Right cardiac atrium (tissue), 5 donors: ENCODE data around the gene PLCB3. TPM values are rescaled to one million over a fixed set of nuclear protein-coding genes. Genes with fewer than 3 reads are reported as not detected.

Experiments used
- ATAC-seq, 2 donors: fragments of 200-7000 bp; cut with Tn5 transposase; one replicate each; pipeline versions ENCODE4 v1.8.0 to v1.9.1; 2020; ENCODE audit warnings: moderate library complexity in 2 of 2, mild to moderate bottlenecking in 1 of 2
- DNase-seq, 3 donors: peaks; one replicate each; pipeline ENCODE4 v3.0.0-alpha.2; 2020
- H3K27ac ChIP-seq: one replicate; pipeline ENCODE4 v1.5.1; 2013; ENCODE audit warnings: mild to moderate bottlenecking, low read length, control low read depth, moderate library complexity
- H3K27me3 ChIP-seq: one replicate; pipeline ENCODE4 v1.6.1; 2013; ENCODE audit not compliant: control insufficient read depth, insufficient read depth
- H3K4me1 ChIP-seq: one replicate; pipeline ENCODE4 v1.6.1; 2013; ENCODE audit warnings: low read length; ENCODE audit not compliant: control insufficient read depth, insufficient read depth
- H3K4me3 ChIP-seq: one replicate; pipeline ENCODE4 v1.5.1; 2013; ENCODE audit warnings: low read length, control low read depth
- H3K9me3 ChIP-seq: one replicate; pipeline ENCODE4 v1.6.1; 2013; ENCODE audit warnings: low read length; ENCODE audit not compliant: control insufficient read depth
- WGBS: extraction: QIAGEN DNeasy Blood & Tissue Kit; methylation state at CpG from one replicate; pipeline ENCODE4 v1.1.7; 2013; 5-methylcytosine and 5-hydroxymethylcytosine counted together
- intact Hi-C, 4 donors: fragments of 100-400 bp; cut with DNase I; formaldehyde crosslinking; loops; one replicate each; pipeline versions ENCODE4 v1.11.0 to v1.14.0; 2022 to 2023
- polyA plus RNA-seq: library from polyadenylated mRNA; stranded (reverse); fragments of 200-250 nt; gene quantifications from one replicate; pipeline ENCODE4 v1.2.3, GENCODE V29; 2013
- total RNA-seq, 4 donors: library from RNA; stranded (reverse); fragmentation: NEBNext Ultra II Directional; extraction: Animal tissue kit (Norgen Biotek cat#: 25700); gene quantifications; one replicate each; pipeline ENCODE4 v1.2.1, GENCODE V29; 2021
- donor health status: healthy with polysubstance abuse.
- donor health status: DM: no; HTN: yes; CAD: no.
- donor health status: DM: no; HTN: no; CAD: no.
- donor health status: DM: no; HTN: yes; CAD: no; lungs with severe emphysema.
- donor health status: DM: yes; HTN: yes; CAD: no.

Gene PLCB3
- total and polyA plus RNA-seq, 5 donors, result 7.9 to 14.2 (median 13.6) TPM

DNA sequence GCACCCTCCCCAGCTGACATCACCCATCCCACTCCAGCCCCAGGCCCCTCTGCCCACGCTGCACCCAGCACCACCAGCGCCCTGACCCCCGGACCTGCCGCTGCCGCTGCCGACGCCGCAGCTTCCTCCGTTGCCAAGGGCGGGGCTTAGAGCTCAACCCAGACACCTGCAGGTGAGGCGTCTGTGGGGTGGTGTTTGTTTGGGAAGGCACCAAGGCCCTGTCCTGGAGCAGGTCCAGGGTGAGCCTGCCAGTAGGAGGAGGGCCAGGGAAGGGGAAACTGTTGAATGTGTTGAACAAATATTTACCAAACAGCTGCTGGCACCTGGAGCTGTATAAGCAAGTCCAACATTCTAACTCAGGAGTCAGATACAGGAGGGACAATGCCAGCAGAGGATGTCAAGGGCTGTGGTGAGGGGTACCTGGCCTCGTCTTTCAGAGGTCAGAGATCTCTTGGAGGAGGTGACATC lies 13.8 kb upstream of the PLCB3 start:
- Histone ChIP-seq H3K27ac (no peak overlapping the region), H3K4me3 (no peak overlapping the region), H3K4me1 (peaks cover 6% of the 10 kb centered on the region), H3K27me3 (no peaks in the 10 kb centered on the region), H3K9me3 (no peaks in the 10 kb centered on the region)
- ATAC-seq, result no peak
- 77% methylated on average over 12 of the region's 12 CpGs for WGBS
- DNase-seq, result peak in 2 of 3 donors; percentile 58 to 66
- intact Hi-C loops, result loop anchor here in 1 of 4 donors (5.0 kb wide), 1 partner anchor 65 kb away; the partner anchor contains the start of gene CATSPERZ

DNA sequence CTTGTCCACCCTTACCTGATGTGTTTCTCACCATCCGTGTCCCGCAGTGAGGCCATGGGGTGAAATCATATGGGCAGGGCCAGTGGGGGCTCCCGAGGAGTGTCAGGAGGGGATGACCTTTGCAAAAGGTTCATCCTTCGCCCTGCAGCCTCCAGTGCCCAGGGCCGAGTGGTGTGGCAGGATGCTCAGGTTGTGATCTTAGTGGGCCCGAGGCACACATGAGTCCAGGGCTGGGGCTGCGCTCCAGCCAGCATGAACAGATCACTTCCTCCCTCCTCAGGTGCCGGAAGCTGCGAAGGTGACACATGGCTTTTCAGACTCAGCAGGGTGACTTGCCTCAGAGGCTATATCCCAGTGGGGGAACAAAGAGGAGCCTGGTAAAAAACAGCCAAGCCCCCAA lies 13.3 kb upstream of the PLCB3 start:
- Histone ChIP-seq H3K9me3 (no peaks in the 10 kb centered on the region), H3K27me3 (no peaks in the 10 kb centered on the region), H3K4me3 (no peak overlapping the region), H3K27ac (no peak overlapping the region), H3K4me1 (peaks cover 7% of the 10 kb centered on the region)
- ATAC-seq (no peak), DNase-seq (peak in 2 of 3 donors; percentile 46 to 50)
- intact Hi-C loops, result loop anchor here in 1 of 4 donors (5.0 kb wide), 1 partner anchor 64 kb away; the partner anchor contains the start of gene CATSPERZ
- WGBS, result 89% methylated on average over 9 of the region's 9 CpGs

DNA sequence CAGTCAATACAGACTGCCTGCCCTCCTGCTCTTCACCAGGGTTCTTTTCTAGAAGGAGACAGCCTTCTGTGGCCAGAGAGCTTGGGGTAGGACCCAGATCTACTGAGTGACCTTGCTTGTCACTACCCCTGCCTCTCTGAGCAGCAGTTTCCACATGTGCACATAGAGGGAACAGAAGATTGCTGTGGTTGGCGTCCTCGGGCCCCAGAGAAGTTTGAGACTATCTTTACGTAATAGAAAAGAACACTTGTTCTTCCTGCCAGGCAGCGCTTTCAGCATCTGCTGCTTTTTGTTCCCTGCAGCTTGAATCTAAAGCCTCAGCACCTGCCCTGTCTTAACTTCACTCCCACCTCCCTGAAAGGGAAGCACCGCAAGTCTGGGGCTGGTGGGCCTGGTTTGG lies 12.3 kb upstream of the PLCB3 start:
- WGBS, result 77% methylated on average over 5 of the region's 5 CpGs
- Histone ChIP-seq H3K9me3 (no peaks in the 10 kb centered on the region), H3K4me3 (no peak overlapping the region), H3K4me1 (peaks cover 7% of the 10 kb centered on the region), H3K27me3 (no peaks in the 10 kb centered on the region), H3K27ac (no peak overlapping the region)
- DNase-seq, result peak in 1 of 3 donors; percentile 48
- no peak for ATAC-seq
- intact Hi-C loops, result loop anchor here in 1 of 4 donors (5.0 kb wide), 1 partner anchor 63 kb away; the partner anchor contains the start of gene CATSPERZ

DNA sequence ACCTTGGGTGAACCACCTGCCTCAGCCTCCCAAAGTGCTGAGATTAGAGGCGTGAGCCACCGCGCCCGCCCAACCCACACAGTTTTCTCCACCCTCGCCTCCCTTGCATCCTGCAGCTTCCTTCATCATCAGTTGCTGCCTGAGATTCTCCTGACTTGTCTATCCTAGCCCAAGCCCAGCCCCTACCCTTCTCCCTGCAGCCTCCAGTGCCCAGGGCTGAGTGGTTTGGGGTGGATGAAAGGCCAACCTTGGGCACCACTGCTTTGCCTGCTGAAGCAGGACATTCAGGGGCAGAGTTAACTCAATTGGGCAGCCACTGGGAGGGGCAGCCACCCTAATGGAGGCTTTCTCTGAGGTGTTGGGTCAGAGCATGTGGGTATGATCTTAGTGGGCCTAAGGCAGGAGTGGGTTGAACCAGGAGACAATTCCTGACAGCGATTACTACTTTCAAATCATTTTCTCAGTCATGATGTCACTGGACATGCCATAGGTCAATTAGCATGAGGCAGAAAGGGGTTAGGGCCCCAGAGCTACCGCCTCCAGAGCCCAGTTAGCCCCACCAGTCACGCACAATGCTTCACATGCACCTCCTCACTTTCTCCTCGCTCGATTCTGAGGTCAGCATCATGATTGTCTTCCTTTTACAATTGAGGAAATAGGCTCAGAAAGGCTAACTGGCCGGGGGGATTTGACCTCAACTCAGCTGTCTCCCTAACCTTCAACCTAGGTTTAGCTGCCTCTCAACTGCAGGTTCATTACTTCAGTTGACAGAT lies 11.5 kb upstream of the PLCB3 start:
- H3K27ac ChIP-seq, result peak overlapping the region; percentile 89
- no peaks in the 10 kb centered on the region for H3K27me3 ChIP-seq
- DNase-seq (peak in 2 of 3 donors; percentile 55 to 62), ATAC-seq (no peak)
- no peaks in the 10 kb centered on the region for H3K9me3 ChIP-seq
- 83% methylated on average over 11 of the region's 11 CpGs for WGBS
- intact Hi-C loops, result loop anchor here in 1 of 4 donors (5.0 kb wide), 1 partner anchor 62 kb away; the partner anchor contains the start of gene CATSPERZ
- peaks cover 7% of the 10 kb centered on the region for H3K4me1 ChIP-seq
- H3K4me3 ChIP-seq, result peak overlapping the region; percentile 49

DNA sequence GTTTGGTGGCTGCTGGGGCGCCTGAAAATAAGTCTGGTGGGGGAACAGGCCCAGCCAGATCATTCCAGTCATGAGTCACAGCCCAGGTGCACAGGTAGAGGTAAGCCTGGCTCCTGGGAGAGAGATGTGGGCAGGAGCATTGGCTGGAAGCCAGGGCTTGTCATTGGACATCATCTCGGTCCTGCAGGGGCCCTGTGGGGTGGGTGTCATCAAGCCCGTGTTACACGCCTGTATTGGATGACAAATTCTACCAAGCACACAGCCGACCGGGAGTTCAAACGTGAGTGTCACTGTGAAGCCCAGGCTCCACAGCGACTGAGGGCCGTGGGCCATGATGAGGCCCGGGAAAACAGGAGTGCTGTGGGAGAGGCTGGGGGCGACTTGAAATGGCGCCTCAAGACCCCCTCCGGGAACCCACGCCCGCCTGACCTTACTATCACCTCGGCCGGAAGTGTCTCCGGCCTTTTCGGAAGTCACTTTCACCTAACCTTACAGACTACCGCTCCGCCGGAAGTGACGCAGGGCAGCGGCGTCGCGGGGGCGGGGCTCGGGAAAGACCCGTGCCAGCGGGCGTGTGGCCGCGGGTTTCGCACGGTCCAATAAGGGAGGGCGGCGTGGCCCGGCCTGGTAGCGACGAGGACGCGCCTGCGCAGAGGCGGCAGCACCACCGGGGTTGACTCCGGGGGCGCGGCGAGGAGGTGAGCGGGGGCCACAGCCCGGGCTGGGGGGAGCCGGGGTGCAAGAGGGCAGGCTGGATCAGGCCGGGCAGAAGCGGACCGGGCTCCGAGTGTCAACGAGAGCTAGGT lies 10.7 kb upstream of the PLCB3 start, which contains the start of gene FKBP2:
Gene FKBP2, plus strand, starts transcription at position 661 of the 806 bp plus-strand sequence. CDS start 1,293 bp downstream, outside the sequence.
- H3K9me3 ChIP-seq, result no peaks in the 10 kb centered on the region
- 2% methylated on average over 58 of the region's 58 CpGs for WGBS
- intact Hi-C loops, result no loop called here
- H3K4me3 ChIP-seq, result peak within 1 kb of the TSS; percentile 81
- no peaks in the 10 kb centered on the region for H3K27me3 ChIP-seq
- peak within 1 kb of the TSS; percentile 89 for H3K27ac ChIP-seq
- ATAC-seq (peak; percentile 79 to 81), DNase-seq (peak; percentile 98 to 99 (median 99))
- H3K4me1 ChIP-seq, result peaks cover 7% of the 10 kb centered on the region

DNA sequence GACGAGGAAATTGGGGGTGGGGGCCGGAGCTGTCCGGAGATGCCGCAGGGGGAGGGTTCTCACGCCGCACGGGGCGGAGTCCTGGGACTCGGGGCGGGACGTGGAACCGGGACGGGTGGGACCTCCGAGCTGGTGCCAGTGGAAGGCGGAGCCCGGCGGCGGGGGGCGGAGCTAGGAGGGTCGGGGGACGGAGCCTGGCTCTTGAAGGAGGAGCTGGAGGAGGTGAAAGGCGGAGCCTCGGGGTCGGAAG lies 10.2 kb upstream of the PLCB3 start:
- ATAC-seq (peak; percentile 88 to 91), DNase-seq (peak; percentile 100)
- peak overlapping the region; percentile 49 for H3K4me3 ChIP-seq
- H3K4me1 ChIP-seq, result peaks cover 7% of the 10 kb centered on the region
- H3K9me3 ChIP-seq, result no peaks in the 10 kb centered on the region
- WGBS, result under 1% methylated on average over 24 of the region's 24 CpGs
- H3K27me3 ChIP-seq, result no peaks in the 10 kb centered on the region
- peak overlapping the region; percentile 89 for H3K27ac ChIP-seq
- intact Hi-C loops, result no loop called here

DNA sequence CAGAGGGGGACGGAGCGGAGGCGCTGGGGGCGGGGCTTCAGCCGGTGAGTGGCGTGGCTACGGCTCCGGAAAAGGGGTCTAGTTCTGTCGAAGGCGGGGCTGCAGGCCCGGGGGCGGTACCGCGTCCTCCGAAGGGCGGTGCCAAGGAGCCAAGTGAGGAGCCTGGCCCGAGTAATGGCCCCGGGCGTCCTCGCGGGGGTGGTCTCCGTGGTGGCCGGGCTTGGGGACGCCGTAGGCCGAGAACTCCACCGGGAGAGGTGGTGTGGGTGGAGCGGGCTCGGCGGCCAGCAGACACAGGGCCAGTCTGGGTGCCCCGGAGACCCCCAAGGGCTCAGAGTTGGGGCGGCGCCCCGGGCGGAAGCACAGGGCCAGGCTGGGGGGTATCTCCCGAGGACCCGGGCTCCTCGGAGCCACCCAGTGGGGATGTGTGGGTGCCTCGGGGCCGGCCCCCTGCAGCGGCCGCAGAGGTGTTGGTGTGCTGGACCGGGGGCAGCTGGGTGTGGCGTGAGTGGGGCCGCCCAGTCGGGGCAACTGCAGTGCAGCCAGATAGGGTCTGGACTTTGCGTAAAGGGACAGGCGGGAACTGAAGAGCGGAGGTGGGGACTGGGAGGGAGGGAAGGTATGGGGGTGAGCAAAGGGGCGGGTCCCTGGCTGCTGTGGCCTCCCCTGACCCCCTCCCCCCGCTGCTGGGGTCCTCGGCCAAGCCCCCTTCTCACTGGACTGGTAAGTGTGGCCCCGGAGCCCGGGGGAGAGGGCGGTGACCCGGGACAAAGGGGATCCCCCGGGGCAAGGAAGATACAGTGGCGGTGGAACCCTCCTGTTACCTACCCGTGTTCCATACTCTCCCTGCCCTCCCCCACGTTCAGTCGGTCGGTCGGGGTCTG lies 9.6 kb upstream of the PLCB3 start:
- WGBS, result under 1% methylated on average over 63 of the region's 63 CpGs
- intact Hi-C loops, result no loop called here
- Histone ChIP-seq H3K4me3 (peak overlapping the region; percentile 81), H3K4me1 (peaks cover 7% of the 10 kb centered on the region), H3K9me3 (no peaks in the 10 kb centered on the region), H3K27ac (peak overlapping the region; percentile 59), H3K27me3 (no peaks in the 10 kb centered on the region)
- ATAC-seq (peak; percentile 5 to 29), DNase-seq (peak in 1 of 3 donors; percentile 72)

DNA sequence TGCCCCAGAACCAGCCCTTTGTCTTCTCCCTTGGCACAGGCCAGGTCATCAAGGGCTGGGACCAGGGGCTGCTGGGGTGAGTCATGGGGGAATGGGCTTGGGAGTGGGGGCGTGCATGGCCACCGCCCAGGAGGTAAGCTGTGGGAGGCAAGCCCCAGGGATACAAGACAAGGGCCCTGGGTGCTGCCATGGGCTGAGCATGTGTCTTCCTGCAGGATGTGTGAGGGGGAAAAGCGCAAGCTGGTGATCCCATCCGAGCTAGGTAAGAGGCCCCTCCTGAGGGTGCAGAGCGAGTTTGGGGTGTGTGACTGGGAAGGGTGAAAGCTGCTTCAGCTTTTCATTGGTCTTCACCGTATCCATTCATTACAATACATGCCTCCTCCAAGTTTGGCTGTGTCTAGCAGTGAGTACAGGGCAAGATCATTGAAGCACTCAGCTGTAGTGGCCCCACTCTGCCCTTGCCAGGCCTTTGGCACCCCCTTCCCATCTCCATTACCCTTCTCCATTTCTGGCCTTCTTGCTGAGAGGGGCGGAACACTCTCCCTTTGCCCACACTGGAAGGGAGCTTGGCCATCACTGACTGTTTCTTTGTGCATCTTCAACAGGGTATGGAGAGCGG lies 8.0 kb upstream of the PLCB3 start:
- no peak overlapping the region for H3K4me3 ChIP-seq
- no peak for ATAC-seq

DNA sequence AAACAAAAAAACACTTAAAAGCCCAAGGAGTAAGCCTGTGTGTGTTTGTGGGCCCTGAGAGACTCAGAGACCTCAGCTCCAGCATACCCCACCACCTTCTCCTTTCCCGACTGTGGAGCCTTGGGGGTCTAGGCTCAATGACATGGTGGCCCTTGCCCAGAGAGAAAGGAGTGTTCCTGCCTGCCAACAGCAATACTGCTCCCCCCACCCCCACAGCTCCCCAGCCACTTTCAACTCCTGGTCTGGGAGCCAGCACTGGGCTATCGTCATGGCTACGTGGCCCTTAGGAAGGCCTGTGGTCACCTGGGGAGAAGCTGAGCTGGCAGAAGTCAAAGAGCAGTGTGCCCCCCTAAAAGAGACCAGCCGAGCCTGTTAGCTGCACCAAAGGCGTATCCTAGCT lies 7.2 kb upstream of the PLCB3 start:
- Histone ChIP-seq H3K27ac (no peak overlapping the region), H3K27me3 (no peaks in the 10 kb centered on the region), H3K9me3 (no peaks in the 10 kb centered on the region), H3K4me3 (no peak overlapping the region), H3K4me1 (peaks cover 7% of the 10 kb centered on the region)
- DNase-seq (no peak), ATAC-seq (no peak)
- intact Hi-C loops, result no loop called here
- 57% methylated on average over 5 of the region's 5 CpGs for WGBS

More for the DNA sequence above, 8.0 kb upstream of the PLCB3 start:
- peak in 1 of 3 donors; percentile 73 for DNase-seq
- no peak overlapping the region for H3K27ac ChIP-seq
- no peaks in the 10 kb centered on the region for H3K9me3 ChIP-seq
- no peaks in the 10 kb centered on the region for H3K27me3 ChIP-seq
- intact Hi-C loops, result no loop called here
- 84% methylated on average over 8 of the region's 8 CpGs for WGBS
- H3K4me1 ChIP-seq, result peaks cover 7% of the 10 kb centered on the region

DNA sequence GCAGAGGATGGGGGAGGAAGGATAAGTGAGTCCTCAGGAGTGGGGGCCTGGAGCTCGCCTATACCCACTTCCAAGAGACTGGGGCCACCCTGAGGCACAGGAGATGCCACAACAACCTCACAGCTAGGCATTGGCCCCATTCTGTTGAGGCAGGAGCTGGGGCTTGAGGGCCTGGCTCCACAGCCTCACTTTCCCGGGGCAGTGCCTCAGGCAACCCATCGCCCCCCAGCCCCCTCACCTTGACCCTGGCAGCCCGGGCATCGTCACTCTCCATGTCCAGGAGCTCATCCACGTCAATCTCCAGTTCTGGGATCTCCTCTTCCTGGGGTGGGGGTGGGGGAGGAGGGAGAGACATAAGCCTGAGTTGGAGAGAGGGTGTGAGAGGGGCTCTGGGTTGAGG lies 6.4 kb upstream of the PLCB3 start:
- WGBS, result 39% methylated on average over 6 of the region's 6 CpGs
- Histone ChIP-seq H3K27me3 (no peaks in the 10 kb centered on the region), H3K4me1 (peaks cover 7% of the 10 kb centered on the region), H3K4me3 (no peak overlapping the region), H3K27ac (peak overlapping the region; percentile 65), H3K9me3 (no peaks in the 10 kb centered on the region)
- ATAC-seq (no peak), DNase-seq (no peak)
- intact Hi-C loops, result no loop called here
